SK-N-SH (cell line): ENCODE results near the gene KRTAP4-5.

ENCODE experiments used
- ELF1 ChIP-seq: IDR thresholded peaks from 2 replicates; pipeline ENCODE4 v1.4.0; 2012
- EZH2phosphoT487 ChIP-seq: fragments of 200-600 bp; sonication (generic); IDR thresholded peaks from 2 replicates; pipeline ENCODE4 v1.6.1; 2017; ENCODE audit warnings: low read depth, mixed run types, mild to moderate bottlenecking, antibody characterized with exemption, moderate library complexity, borderline replicate concordance
- POLR2AphosphoS5 ChIP-seq: IDR thresholded peaks from 2 replicates; pipeline ENCODE4 v1.6.1; 2012; ENCODE audit warnings: low read depth, low read length
- TF ChIP-seq, protein P1 (sequence below): IDR thresholded peaks from 2 replicates; pipeline ENCODE4 v1.4.0; 2012; ENCODE audit warnings: low read depth, borderline replicate concordance
- TF ChIP-seq, protein P2 (sequence below): fragments of 200-600 bp; sonication (generic); IDR thresholded peaks from 2 replicates; pipeline ENCODE4 v1.6.1; 2017; ENCODE audit warnings: antibody characterized with exemption, mild to moderate bottlenecking, moderate library complexity

DNA sequence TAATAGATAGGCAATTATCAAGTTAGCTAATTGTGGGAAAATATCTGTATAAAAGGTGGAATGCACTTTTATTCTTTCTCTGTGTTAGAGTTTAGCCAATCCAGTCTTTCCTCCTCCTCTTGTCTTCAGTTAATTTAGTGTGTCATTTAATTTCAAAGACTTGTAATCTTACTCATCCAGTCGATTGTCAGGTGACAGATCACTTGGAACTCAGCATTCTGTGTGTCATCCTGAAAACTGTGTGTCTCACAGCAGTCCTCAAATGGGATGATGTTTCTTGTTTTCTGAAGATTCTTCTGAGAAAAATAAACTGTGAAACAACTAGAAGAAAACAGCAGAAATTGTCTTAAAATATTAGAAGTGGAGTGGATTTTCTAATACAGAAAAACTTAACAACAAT, 35.4 kb upstream of the KRTAP4-5 start:
- TF ChIP-seq EZH2phosphoT487 = no peak
- TF ChIP-seq, protein P1, sequence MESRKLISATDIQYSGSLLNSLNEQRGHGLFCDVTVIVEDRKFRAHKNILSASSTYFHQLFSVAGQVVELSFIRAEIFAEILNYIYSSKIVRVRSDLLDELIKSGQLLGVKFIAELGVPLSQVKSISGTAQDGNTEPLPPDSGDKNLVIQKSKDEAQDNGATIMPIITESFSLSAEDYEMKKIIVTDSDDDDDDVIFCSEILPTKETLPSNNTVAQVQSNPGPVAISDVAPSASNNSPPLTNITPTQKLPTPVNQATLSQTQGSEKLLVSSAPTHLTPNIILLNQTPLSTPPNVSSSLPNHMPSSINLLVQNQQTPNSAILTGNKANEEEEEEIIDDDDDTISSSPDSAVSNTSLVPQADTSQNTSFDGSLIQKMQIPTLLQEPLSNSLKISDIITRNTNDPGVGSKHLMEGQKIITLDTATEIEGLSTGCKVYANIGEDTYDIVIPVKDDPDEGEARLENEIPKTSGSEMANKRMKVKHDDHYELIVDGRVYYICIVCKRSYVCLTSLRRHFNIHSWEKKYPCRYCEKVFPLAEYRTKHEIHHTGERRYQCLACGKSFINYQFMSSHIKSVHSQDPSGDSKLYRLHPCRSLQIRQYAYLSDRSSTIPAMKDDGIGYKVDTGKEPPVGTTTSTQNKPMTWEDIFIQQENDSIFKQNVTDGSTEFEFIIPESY = no peak
- TF ChIP-seq, protein P2, sequence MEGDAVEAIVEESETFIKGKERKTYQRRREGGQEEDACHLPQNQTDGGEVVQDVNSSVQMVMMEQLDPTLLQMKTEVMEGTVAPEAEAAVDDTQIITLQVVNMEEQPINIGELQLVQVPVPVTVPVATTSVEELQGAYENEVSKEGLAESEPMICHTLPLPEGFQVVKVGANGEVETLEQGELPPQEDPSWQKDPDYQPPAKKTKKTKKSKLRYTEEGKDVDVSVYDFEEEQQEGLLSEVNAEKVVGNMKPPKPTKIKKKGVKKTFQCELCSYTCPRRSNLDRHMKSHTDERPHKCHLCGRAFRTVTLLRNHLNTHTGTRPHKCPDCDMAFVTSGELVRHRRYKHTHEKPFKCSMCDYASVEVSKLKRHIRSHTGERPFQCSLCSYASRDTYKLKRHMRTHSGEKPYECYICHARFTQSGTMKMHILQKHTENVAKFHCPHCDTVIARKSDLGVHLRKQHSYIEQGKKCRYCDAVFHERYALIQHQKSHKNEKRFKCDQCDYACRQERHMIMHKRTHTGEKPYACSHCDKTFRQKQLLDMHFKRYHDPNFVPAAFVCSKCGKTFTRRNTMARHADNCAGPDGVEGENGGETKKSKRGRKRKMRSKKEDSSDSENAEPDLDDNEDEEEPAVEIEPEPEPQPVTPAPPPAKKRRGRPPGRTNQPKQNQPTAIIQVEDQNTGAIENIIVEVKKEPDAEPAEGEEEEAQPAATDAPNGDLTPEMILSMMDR = no peak
- TF ChIP-seq POLR2AphosphoS5 = no peak
- TF ChIP-seq ELF1 = no peak
